Prostate gland (tissue), 2 donors: Measurements from ENCODE around the gene CARD8. TPM values are rescaled to one million over a fixed set of nuclear protein-coding genes. Genes with fewer than 3 reads are reported as not detected.

Experiments
- DNase-seq: peaks from one replicate; pipeline ENCODE4 v3.0.0-alpha.2; 2019; ENCODE audit warnings: low spot score
- H3K27ac ChIP-seq, 2 donors: fragments of 200-600 bp; sonication (generic); 2 replicates each; pipeline ENCODE4 v1.5.1; 2017 to 2019
- H3K27me3 ChIP-seq: fragments of 200-600 bp; sonication (generic); replicated peaks from 2 replicates; pipeline ENCODE4 v1.5.1; 2019; ENCODE audit not compliant: insufficient read depth
- H3K36me3 ChIP-seq, 2 donors: fragments of 200-600 bp; sonication (generic); 1 replicate in 1 of 2; 2 replicates in 1 of 2; pipeline versions ENCODE4 v1.5.1 to v1.8.1; 2017 to 2019
- H3K4me1 ChIP-seq: fragments of 200-600 bp; sonication (generic); replicated peaks from 2 replicates; pipeline ENCODE4 v1.5.1; 2019
- H3K4me3 ChIP-seq, 2 donors: fragments of 200-600 bp; sonication (generic); 2 replicates each; pipeline ENCODE4 v1.5.1; 2017 to 2019
- H3K9me3 ChIP-seq: fragments of 200-600 bp; sonication (generic); 2 replicates; pipeline ENCODE4 v1.5.1; 2017
- CTCF ChIP-seq, 4 experiments: fragments of 200-600 bp in 2 of 4; fragments of 450-650 bp in 2 of 4; sonication (generic) in 2 of 4; IDR thresholded peaks; 1 replicate in 3 of 4; 2 replicates in 1 of 4; pipeline ENCODE4 v1.5.1; 2016 to 2019; ENCODE audit warnings: antibody characterized with exemption in 4 of 4, mild to moderate bottlenecking in 2 of 4, moderate library complexity in 2 of 4
- POLR2A ChIP-seq: fragments of 450-650 bp; IDR thresholded peaks from one replicate; pipeline ENCODE4 v1.6.1; 2016; ENCODE audit warnings: antibody characterized with exemption, mild to moderate bottlenecking
- POLR2AphosphoS5 ChIP-seq: sonication (generic); formaldehyde crosslinking; IDR thresholded peaks from one replicate; pipeline ENCODE4 v1.6.1; 2017; ENCODE audit warnings: antibody characterized with exemption
- WGBS: methylation state at CpG from one replicate; pipeline ENCODE4 v1.1.5; 2018; 5-methylcytosine and 5-hydroxymethylcytosine counted together
- intact Hi-C: fragments of 100-400 bp; cut with DNase I; formaldehyde crosslinking; loops from one replicate; pipeline ENCODE4 v1.14.2; 2022
- total RNA-seq, 2 donors: library from RNA; depleted of rRNA; stranded (reverse); fragments of >200 nt; gene quantifications; one replicate each; pipeline ENCODE4 v1.1.0, GENCODE V29; 2016

Gene CARD8
- total RNA-seq, 2 donors from 2014 or later, result 12.6 to 49.0 TPM

- H3K4me1 ChIP-seq, result no peaks in the 10 kb centered on the region
- H3K27ac ChIP-seq, result no peak overlapping the region
- WGBS, result 78% methylated on average over 93 of the region's 95 CpGs
- no peaks in the 10 kb centered on the region for H3K9me3 ChIP-seq
- no peaks in the 10 kb centered on the region for H3K36me3 ChIP-seq
- TF ChIP-seq POLR2AphosphoS5 (no peak), POLR2A (no peak), CTCF (IDR thresholded peaks at IDR 0.05) (no peak)
- intact Hi-C loops, result no loop called here
- H3K4me3 ChIP-seq, result no peak overlapping the region
- DNase-seq, result no peak
- no peaks in the 10 kb centered on the region for H3K27me3 ChIP-seq
These were observed 60.6 kb downstream of the CARD8 start for GRCh38 chr19:48194844-48195830.

GRCh38 chr19:48194041-48194843, 61.5 kb downstream of the CARD8 start:
- no peaks in the 10 kb centered on the region for H3K9me3 ChIP-seq
- H3K27me3 ChIP-seq, result no peaks in the 10 kb centered on the region
- no peaks in the 10 kb centered on the region for H3K4me1 ChIP-seq
- 71% methylated on average over 33 of the region's 36 CpGs for WGBS
- H3K27ac ChIP-seq, result no peak overlapping the region
- no peak for DNase-seq
- no peaks in the 10 kb centered on the region for H3K36me3 ChIP-seq
- H3K4me3 ChIP-seq, result no peak overlapping the region
- intact Hi-C loops, result no loop called here
- peak in 1 of 4 experiments; percentile 32 for TF ChIP-seq CTCF (IDR thresholded peaks at IDR 0.05)
- no peak for TF ChIP-seq POLR2A

- intact Hi-C loops, result no loop called here
- Histone ChIP-seq H3K36me3 (no peaks in the 10 kb centered on the region), H3K27ac (no peak overlapping the region), H3K27me3 (no peaks in the 10 kb centered on the region), H3K4me1 (no peaks in the 10 kb centered on the region), H3K9me3 (no peaks in the 10 kb centered on the region), H3K4me3 (no peak overlapping the region)
- DNase-seq, result no peak
- TF ChIP-seq POLR2A (no peak), CTCF (IDR thresholded peaks at IDR 0.05) (no peak), POLR2AphosphoS5 (no peak)
- WGBS, result 82% methylated on average over 7 of the region's 7 CpGs
These were observed 63.0 kb downstream of the CARD8 start for GRCh38 chr19:48192750-48193149.

- DNase-seq, result no peak
- intact Hi-C loops, result no loop called here
- WGBS, result 94% methylated on average over 3 of the region's 3 CpGs
- no peaks in the 10 kb centered on the region for H3K4me1 ChIP-seq
- H3K27ac ChIP-seq, result no peak overlapping the region
- no peaks in the 10 kb centered on the region for H3K27me3 ChIP-seq
- no peaks in the 10 kb centered on the region for H3K9me3 ChIP-seq
- TF ChIP-seq POLR2A, result no peak
- no peak for TF ChIP-seq POLR2AphosphoS5
- TF ChIP-seq CTCF (IDR thresholded peaks at IDR 0.05), result no peak
- H3K36me3 ChIP-seq, result no peaks in the 10 kb centered on the region
- H3K4me3 ChIP-seq, result no peak overlapping the region
These were observed 64.8 kb downstream of the CARD8 start for GRCh38 chr19:48190885-48191284.
